GM12875 (cell line): ENCODE data around the gene CCDC17.

ENCODE experiments used
- H3K4me3 ChIP-seq: one replicate; pipeline ENCODE4 v1.5.1; 2011; ENCODE audit warnings: low read depth, low read length, control low read depth
- TF ChIP-seq, protein P1 (sequence below): IDR thresholded peaks from 2 replicates; pipeline ENCODE4 v1.5.1; 2011; ENCODE audit warnings: low read depth, mild to moderate bottlenecking, control low read depth, inconsistent platforms, low read length, moderate library complexity, borderline replicate concordance; ENCODE audit not compliant: insufficient read depth

Gene CCDC17

DNA sequence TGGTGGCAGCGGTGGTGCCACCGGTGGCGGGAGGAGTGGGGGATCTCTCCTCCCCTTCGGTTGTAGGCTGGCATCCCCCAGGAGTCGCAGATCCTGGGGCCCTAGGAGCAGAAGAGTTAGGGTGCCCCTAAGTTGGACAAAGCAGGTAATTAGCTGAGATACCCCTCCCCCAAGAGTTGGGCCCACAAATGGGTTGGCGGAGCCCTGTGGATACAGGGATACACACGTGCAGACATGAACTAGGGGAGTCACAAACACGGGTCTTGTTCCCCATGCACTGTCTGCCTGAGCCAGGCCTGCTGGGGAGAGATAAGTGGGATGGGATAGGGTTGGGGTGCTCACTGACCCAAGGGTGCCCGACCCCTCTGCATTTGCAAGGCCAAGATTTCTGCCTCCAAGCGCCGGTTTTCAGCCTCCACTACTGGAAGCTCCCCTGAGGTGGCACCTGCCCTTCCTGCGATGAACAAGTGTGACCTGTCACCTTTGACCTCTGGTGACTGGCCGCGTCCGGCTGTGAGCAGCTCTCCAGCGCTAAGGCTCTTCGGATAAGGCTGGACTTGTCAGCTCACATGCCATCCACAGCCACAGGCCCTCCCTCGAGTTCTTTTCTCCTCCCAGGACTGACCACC lies 1.8 kb downstream of the CCDC17 start:
- no peak overlapping the region for H3K4me3 ChIP-seq
- TF ChIP-seq, protein P1, sequence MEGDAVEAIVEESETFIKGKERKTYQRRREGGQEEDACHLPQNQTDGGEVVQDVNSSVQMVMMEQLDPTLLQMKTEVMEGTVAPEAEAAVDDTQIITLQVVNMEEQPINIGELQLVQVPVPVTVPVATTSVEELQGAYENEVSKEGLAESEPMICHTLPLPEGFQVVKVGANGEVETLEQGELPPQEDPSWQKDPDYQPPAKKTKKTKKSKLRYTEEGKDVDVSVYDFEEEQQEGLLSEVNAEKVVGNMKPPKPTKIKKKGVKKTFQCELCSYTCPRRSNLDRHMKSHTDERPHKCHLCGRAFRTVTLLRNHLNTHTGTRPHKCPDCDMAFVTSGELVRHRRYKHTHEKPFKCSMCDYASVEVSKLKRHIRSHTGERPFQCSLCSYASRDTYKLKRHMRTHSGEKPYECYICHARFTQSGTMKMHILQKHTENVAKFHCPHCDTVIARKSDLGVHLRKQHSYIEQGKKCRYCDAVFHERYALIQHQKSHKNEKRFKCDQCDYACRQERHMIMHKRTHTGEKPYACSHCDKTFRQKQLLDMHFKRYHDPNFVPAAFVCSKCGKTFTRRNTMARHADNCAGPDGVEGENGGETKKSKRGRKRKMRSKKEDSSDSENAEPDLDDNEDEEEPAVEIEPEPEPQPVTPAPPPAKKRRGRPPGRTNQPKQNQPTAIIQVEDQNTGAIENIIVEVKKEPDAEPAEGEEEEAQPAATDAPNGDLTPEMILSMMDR, result no peak

DNA sequence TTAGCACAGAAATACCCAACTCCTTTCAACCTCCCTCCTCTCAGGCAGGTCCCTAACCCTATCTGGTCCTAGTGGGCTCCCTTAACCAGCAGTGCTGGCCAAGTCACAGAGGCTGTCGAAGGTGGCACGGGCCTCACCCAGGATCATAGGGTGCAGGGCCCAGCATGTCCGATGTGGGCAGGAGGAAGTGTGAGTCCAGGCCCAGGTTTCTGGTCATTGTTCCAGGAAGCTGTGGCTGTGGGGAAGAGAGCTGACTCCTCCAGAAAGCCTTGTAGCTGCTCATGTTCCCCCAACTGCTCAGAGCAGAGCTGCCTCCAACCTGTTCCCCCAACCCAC lies 2.4 kb downstream of the CCDC17 start:
- no peak overlapping the region for H3K4me3 ChIP-seq
- TF ChIP-seq, protein P1, result no peak

DNA sequence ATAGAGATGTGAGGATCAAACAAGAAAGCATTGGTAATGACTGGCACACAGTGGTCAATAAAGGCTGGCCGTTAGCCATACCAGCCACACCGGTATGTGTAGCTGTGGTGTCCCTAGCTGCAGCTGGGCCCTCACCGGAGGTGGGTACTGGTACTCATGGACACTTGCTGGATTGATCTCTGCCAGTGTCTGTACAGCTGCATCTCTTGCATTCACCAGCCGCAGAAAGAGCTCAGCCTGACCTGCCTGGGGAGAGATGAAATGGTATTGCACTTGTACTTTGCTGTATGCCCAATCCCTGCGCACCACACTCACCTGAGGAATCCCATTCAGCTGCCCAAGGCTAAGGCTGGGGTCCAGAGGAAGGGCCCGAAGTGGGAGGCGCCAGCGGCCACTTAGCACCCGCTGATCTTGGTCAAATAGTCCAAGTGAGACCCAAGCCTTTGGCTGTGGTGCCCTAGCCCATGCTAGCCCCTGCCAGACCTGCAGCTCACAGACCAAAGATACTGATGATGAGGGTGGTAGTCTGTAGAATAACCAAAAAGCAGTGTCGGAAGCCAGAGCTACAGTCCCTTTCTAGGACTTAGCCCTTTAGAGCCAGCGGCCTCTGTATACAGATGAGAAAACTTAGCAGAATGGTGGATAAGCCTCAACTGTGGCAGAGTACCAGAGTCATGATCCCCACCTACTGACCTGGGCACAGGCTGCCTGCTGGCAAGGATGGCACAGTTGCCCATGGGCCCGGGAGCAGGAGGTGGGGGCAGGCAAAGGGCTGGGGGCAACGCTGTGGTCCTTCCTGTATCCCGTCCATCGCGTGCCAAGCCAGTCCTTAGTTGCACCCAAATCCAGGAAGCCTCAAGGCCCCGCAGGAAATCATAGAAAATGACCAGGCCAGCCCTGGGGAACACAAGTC lies 3.0 kb downstream of the CCDC17 start:
- TF ChIP-seq, protein P1, result no peak
- no peak overlapping the region for H3K4me3 ChIP-seq

DNA sequence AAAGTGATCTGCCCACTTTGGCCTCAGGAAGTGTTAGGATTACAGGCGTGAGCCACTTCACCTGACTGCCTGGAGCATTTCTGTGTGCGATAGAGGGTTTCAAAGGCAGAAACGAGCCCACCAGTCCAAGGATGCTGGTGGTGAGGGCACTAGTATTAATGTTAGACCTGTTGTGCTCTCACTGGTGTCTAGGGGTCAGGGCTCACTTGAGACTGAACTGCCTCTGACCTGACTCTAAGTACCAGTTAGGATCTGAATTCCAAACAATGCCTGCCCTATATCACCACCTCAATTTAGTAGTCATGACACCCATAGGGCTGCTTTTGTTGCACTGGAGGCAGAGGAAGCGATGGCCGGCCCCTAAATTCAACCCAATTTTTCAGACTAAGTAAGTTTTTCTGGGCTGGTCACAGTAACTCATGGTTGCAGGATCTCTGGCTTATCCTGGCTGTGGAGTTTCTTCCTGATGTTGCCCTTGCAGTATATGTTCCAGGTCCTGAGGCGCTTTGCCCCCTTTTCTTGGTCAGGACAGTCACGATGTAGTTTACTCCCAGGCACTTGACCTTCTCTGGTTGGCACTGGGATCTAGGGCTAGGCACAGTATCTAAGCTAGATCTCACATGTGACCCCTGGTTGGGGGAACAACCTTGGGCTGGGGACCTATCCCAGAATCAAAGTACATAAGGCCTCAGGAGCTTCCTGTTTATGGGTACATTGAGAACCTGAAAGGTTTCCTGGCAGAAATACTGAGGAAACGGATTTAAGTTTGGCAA lies 4.5 kb downstream of the CCDC17 start:
- TF ChIP-seq, protein P1, result no peak
- no peak overlapping the region for H3K4me3 ChIP-seq

DNA sequence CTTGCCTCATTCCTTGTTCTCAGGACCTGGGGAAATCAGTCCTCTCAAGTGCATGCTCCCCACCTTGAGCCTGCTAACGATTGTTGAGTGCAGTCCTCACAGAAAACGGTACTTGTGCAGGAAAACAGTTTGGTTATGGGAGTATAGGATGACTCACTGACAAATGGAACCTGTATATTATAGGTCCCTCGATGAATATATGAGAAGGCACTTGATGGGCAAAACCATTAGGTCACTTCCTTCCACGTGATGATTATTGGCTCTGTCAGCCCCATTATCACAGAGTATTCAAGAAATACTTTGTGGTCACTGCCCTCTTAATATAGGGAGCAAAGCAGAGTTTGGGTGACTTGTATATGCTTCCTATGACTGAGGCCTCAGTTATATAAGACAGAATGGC lies 6.2 kb downstream of the CCDC17 start:
- H3K4me3 ChIP-seq, result no peak overlapping the region
- TF ChIP-seq, protein P1, result no peak

DNA sequence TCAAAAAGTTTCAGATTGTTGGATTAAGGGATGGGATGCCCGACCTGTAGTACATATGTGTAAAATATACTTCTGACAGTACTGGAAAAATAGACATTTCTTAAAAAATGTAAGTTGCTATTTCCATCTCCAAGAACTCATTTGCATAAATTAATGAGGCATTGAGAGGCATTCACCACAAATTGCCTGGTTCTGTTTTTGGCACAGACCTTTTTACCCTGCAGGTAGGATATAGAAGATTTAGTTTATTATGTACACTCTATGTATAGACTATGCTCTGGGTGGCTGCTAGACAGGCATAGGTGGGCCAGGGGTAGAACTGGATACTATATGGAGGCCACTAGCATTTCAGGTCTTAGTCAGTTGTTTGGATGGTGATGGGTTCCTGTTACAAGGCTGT lies 8.0 kb downstream of the CCDC17 start:
- TF ChIP-seq, protein P1, result no peak
- no peak overlapping the region for H3K4me3 ChIP-seq
